Subcutaneous adipose tissue (tissue), 4 donors: ENCODE results near the gene NDUFAF8. TPM values are rescaled to one million over a fixed set of nuclear protein-coding genes. Genes with fewer than 3 reads are reported as not detected.

Experiments used
- CTCF ChIP-seq: fragments of 450-650 bp; IDR thresholded peaks from one replicate; pipeline ENCODE4 v1.5.1; 2016; ENCODE audit warnings: low read depth, mild to moderate bottlenecking, control low read depth, antibody characterized with exemption, moderate library complexity
- total RNA-seq, 4 donors: library from RNA; depleted of rRNA; stranded (reverse); fragments of >200 nt; gene quantifications; one replicate each; pipeline ENCODE4 v1.1.0, GENCODE V29; 2016

Gene NDUFAF8
- total RNA-seq, 4 donors from 2014 or later, result 20.4 to 59.5 (median 53.6) TPM

GRCh38 chr17:81246679-81247338 is 7.7 kb downstream of the NDUFAF8 start:
- TF ChIP-seq CTCF, result no peak

GRCh38 chr17:81247339-81247990 is 8.3 kb downstream of the NDUFAF8 start:
- TF ChIP-seq CTCF, result no peak

- TF ChIP-seq CTCF, result no peak
Measured at GRCh38 chr17:81248649-81249048, 9.5 kb downstream of the NDUFAF8 start.

GRCh38 chr17:81249223-81250040 is 10.3 kb downstream of the NDUFAF8 start:
- no peak for TF ChIP-seq CTCF

GRCh38 chr17:81250286-81251093 is 11.4 kb downstream of the NDUFAF8 start:
- TF ChIP-seq CTCF, result no peak

GRCh38 chr17:81251094-81251708 is 12.1 kb downstream of the NDUFAF8 start:
- TF ChIP-seq CTCF, result no peak
